HG03025 (cell line): Measurements from ENCODE around the gene PLIN1.
"Not testable (repeated sequence)": the region's sequence is repeated elsewhere in the genome, so short reads cannot be mapped to it uniquely, and the experiment has no call there.

ENCODE experiments used
- ATAC-seq: cut with Tn5 transposase; IDR thresholded peaks from one replicate; pipeline ENCODE4 v1.9.1; 2021; ENCODE audit warnings: mild to moderate bottlenecking, moderate library complexity; ENCODE audit not compliant: unreplicated experiment, low FRiP score

The PLIN1 gene

GRCh38 chr15:89679212-89679611 is at the start of gene PLIN1:
PLIN1 (minus strand) TSS chr15:89679367; CDS start chr15:89677489, 1,878 bp downstream.
- ATAC-seq: no peak

GRCh38 chr15:89728254-89728653 is 49.1 kb upstream of the PLIN1 start:
- no peak for ATAC-seq

- ATAC-seq: no peak
Measured at GRCh38 chr15:89725064-89725463, 45.9 kb upstream of the PLIN1 start.

- no peak for ATAC-seq
Measured at GRCh38 chr15:89724621-89725020, 45.5 kb upstream of the PLIN1 start.

- ATAC-seq: no peak
Measured at GRCh38 chr15:89723031-89723430, 43.9 kb upstream of the PLIN1 start.

- ATAC-seq: no peak
Measured at GRCh38 chr15:89714775-89715174, 35.6 kb upstream of the PLIN1 start.

GRCh38 chr15:89707577-89707976 is 28.4 kb upstream of the PLIN1 start:
- no peak for ATAC-seq

GRCh38 chr15:89704411-89704810 is 25.2 kb upstream of the PLIN1 start:
- ATAC-seq: no peak

- ATAC-seq: no peak
Measured at GRCh38 chr15:89695198-89695597, 16.0 kb upstream of the PLIN1 start.

GRCh38 chr15:89693696-89694095 is 14.5 kb upstream of the PLIN1 start:
- ATAC-seq: no peak

GRCh38 chr15:89693091-89693490 is 13.9 kb upstream of the PLIN1 start:
- no peak for ATAC-seq

GRCh38 chr15:89690276-89691218 is 11.4 kb upstream of the PLIN1 start, which contains the start of the genes PEX11A and WDR93:
PEX11A (minus strand) TSS chr15:89690754; CDS start chr15:89690632, 122 bp downstream.
WDR93 (plus strand) TSS chr15:89690811; CDS start chr15:89701747, 10,936 bp downstream.
- peak; percentile 75 for ATAC-seq

- not testable (repeated sequence) for ATAC-seq
Measured at GRCh38 chr15:89689930-89690275, 10.7 kb upstream of the PLIN1 start.

GRCh38 chr15:89686522-89686921 is 7.4 kb upstream of the PLIN1 start:
- ATAC-seq: no peak

- ATAC-seq: no peak
Measured at GRCh38 chr15:89685995-89686394, 6.8 kb upstream of the PLIN1 start.

- ATAC-seq: no peak
Measured at GRCh38 chr15:89681146-89681545, 2.0 kb upstream of the PLIN1 start.

- ATAC-seq: no peak
Measured at GRCh38 chr15:89680282-89680873, 1.2 kb upstream of the PLIN1 start.

GRCh38 chr15:89677381-89677780 is 1.8 kb downstream of the PLIN1 start:
- ATAC-seq: no peak

GRCh38 chr15:89675606-89676005 is 3.6 kb downstream of the PLIN1 start:
- no peak for ATAC-seq

- no peak for ATAC-seq
Measured at GRCh38 chr15:89674526-89674925, 4.6 kb downstream of the PLIN1 start.

GRCh38 chr15:89673165-89673512 is 6.0 kb downstream of the PLIN1 start:
- ATAC-seq: no peak
